NCI-H82 treated with DMSO at 0.1 percent for 48 hours (cell line): ENCODE measurements around the gene NXN.
A peak's percentile ranks its signal among the peaks of the same experiment; 100 is the strongest.
"Not testable (repeated sequence)": the region's sequence is repeated elsewhere in the genome, so short reads cannot be mapped to it uniquely, and the experiment has no call there.

Experiments
- DNase-seq: peaks from one replicate; lab custom pipeline; 2025; ENCODE audit not compliant: unreplicated experiment; lab: John Stamatoyannopoulos, UW

The NXN gene

GRCh38 chr17:1007310-1008007 is 27.9 kb upstream of the NXN start:
- DNase-seq, result no peak

DNA sequence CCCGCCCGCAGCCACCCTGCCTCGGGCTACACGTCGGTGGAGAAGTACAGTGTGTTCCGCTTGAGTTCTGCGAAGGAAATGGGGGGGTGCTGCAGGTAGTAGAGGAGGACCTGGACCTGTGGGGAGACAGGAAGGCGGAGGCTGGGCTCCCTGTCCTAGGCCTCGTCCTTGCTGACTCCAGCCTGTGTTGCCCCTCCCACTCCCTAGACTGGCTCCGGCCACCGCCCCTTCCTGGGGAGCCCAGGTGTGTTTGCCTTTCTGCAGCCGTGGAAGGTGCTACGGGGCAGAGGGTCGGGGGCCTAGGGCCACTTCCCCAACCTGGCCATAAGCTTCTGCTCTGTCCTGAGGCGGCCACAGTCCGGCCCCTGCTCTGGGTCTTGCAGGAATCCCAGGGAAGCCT is 26.5 kb upstream of the NXN start:
- no peak for DNase-seq

DNA sequence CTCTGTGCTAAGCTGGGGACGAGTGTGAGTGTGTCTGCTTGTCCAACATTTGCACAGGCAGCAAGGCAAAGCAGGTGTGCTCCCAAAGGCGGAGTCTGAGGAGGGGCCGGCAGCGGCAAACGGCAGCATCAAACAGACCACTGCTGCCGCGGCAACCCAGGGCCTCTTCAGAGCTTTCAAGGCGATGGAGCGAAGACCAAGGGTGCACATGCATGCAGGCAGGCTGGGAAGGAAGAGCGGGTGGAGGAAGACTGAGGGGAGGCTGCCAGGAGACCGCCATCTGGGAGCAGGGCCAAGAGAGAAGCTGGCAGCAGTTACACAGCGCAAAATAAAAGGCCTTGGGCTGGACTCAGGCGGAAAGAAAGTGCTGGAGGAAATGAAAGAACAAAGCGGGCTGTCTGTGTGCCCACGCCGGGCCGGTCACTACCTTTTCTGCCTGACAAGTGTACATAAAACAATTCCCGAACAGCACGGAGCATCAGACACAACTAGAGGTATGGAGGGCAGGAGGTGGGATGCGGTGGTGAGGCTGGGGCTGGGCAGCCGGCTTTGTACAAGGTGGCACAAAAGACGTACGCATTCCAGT is 25.9 kb upstream of the NXN start:
- no peak for DNase-seq

DNA sequence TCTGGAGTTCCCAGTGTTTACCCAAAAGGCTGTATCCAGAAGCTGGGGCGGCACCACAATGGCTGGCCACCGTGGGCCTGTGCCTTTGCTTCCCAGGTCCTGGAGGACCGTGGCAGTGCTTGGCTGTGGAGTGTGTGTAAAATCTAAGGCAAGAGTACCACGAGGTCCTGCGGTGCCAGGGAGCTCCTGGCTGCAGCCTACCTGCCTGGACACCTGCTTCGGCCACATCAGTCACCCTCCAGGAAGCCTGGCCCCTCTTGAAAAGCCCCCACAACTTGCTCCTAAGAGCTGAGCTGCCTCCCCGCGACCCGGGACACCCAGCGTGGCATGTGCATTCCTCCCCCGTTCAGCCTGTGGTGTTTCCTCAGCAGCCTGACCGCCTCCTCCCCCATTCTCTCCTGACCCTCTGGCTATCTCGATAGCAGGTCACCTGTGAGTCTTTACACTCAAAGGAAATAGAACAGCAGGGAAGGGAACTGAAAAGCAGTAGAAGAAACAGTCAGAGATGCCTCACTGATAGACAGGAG is 25.3 kb upstream of the NXN start:
- DNase-seq, result no peak

- no peak for DNase-seq
Observed at GRCh38 chr17:1003972-1004768, 24.6 kb upstream of the NXN start.

DNA sequence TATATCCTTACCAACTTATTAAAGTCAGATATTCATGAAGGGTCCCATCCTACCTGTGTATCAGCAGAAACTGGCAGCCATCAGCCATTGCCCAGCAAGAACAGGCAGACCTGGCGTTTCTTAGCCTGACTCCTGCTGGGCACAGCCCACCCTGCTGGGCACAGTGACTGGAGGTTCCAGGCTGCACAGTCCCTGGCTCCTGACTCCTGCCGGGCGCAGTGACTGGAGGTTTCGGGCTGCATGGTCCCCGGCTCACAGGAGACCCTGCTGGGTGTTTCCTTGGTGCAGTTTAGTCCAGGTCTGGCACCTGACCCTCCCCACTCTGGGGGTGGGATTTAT is 24.0 kb upstream of the NXN start:
- no peak for DNase-seq

DNA sequence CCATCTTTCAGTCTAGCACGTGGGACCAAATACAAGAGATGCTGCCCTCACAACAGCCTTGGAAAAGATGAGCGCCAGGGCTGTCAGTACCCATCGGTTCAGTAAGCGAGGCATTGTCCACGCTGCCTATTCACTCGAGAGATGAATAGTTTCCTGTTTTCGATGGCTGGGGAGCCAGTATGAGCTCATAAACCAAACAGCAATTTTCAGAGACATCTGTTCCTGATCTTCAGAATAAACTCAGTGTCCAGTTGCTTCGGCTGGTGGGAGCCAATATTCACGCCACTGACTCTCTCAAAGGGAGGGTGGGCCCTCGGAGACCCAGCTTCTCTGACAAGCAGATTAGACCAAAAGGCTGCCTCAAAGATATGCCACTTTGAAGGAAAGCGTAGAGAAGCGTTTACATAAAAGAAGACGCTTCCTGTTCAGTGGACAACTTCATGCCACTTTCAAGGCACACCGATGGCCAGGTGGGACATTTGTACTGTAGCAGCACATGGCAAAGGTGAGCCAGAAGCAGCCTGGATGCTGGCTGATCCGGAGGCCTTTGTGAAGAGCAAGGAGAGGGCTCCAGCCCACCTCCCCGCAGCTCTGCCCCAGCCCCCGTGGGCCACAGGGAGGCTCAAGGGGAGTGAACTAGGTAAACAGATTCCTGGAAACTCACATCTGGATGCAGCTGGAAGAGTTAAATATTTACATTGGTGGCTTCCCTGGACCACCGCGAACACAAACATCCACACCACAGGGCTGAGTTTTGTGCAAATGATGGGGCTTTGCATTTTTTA is 23.4 kb upstream of the NXN start:
- no peak for DNase-seq

- no peak for DNase-seq
Observed at GRCh38 chr17:1002412-1002753, 22.8 kb upstream of the NXN start.

DNA sequence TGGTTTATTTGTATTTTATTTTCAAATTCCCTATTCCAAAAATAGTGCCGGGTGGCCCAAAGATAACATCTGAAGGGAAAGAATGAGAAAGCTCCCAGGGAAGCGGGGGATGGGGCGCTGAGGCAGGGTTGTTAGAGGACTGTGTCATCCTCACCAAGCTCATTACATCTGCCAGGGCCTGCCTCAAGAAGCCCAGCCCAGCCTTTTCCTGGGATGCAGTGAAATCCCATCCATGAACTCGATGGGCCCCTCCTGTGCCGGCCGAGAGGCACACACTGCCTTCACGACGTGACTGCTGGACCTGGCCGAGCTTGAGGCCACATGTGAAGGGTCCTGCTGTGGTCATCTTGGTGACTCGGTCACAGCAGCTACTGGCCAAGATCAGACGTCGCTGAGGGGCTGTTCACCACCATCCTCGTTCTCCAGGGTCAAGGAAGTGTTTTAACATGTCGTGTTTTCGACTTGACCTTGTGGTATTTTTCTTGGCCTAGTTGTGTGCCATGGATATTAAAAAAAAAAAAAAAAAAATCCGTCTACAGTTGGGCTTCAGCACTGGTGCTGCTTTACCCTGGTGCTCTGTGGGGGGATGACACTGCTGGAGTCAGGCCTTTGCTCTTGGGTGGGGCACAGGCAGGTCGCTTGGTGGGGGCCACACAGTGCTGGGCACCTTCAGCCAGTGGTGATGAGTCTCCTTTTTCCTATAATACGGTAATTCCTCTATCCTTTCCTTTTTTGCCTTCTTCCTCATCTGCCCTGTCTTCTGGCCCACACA is 22.2 kb upstream of the NXN start:
- no peak for DNase-seq

GRCh38 chr17:1000597-1001461 is 21.3 kb upstream of the NXN start:
- DNase-seq, result no peak

DNA sequence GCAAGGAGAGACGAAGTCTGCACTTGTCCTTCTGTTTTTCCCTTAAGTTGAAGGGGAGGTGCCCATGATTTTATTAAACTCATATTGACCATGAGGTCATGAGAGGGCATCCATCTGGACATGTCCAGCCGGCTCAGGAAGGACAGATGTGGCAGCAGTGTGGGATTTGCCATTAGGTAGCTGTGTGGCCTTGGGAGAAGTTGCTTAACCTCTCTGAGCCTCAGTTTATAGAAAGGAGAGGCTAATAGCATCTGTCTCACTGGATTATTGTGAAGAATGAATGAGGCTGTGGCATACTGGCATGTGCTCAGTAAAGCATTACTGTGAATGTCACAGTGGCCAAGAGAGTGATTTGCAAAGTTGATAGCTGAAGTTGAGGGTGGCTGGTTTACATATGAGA is 18.5 kb upstream of the NXN start:
- DNase-seq, result no peak

- peak; percentile 97 for DNase-seq
Observed at GRCh38 chr17:996554-997344, 17.2 kb upstream of the NXN start, which contains the start of gene TIMM22. TSS of gene TIMM22 (plus strand) at chr17:997129. CDS start at chr17:997143, 14 bp downstream.

DNA sequence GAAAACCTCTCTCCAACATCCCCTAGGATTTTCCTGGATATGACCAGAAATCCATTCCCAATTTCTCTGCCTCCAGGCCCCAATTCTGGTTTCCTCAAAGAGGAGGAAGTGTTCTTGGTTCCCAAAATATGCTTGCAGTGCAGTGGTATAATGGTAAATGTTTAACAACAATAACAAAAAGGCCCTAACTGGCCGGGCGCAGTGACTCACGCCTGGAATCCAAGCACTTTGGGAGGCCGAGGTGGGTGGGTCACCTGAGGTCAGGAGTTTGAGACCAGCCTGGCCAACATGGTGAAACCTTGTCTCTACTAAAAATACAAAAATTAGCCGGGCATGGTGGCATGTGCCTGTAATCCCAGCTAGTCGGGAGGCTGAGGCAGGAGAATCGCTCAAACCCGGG is 15.7 kb upstream of the NXN start:
- not testable (repeated sequence) for DNase-seq

GRCh38 chr17:992933-993332 is 13.4 kb upstream of the NXN start:
- no peak for DNase-seq

- no peak for DNase-seq
Observed at GRCh38 chr17:988561-988960, 9.0 kb upstream of the NXN start.

- no peak for DNase-seq
Observed at GRCh38 chr17:987931-988330, 8.4 kb upstream of the NXN start.

- no peak for DNase-seq
Observed at GRCh38 chr17:986322-986929, 6.8 kb upstream of the NXN start.

- no peak for DNase-seq
Observed at GRCh38 chr17:983921-984320, 4.3 kb upstream of the NXN start.

DNA sequence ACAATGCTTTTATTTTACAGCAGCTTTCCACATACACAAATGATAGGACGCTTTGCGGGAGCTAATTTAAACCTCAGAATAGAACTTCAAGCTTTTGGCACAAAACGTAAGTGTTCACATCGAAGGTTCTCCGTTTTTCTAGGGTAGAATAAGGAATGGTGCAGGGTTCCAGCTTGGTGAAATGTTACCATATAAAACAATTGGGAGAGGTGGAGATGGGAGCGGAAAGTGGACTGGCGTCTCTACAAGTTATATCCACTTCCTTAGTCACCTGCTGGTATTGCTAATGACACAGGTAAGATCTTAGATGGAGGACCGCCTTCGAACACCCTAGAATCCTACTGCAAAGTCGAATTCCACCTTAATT is 1.7 kb upstream of the NXN start:
- no peak for DNase-seq
